Natural killer cell (primary cell): ENCODE measurements around the gene PRAMEF12. TPM values are rescaled to one million over a fixed set of nuclear protein-coding genes. Genes with fewer than 3 reads are reported as not detected.
"Not testable (repeated sequence)": the region's sequence is repeated elsewhere in the genome, so short reads cannot be mapped to it uniquely, and the experiment has no call there.

Source experiments
- ATAC-seq, 3 donors: fragments of 150-1000 bp in 2 of 3; fragments of 200-7000 bp in 1 of 3; cut with Tn5 transposase; 1 replicate in 1 of 3; 2 replicates in 2 of 3; pipeline ENCODE4 v1.10.0; 2021; ENCODE audit warnings: mild to moderate bottlenecking in 2 of 3, moderate library complexity in 2 of 3
- DNase-seq, 2 donors: peaks; one replicate each; pipeline versions ENCODE4 v3.0.0 to v3.0.0-alpha.2; 2013 to 2021; ENCODE audit warnings: mixed read lengths in 1 of 2
- H3K27ac ChIP-seq: one replicate; pipeline ENCODE4 v1.5.1; 2013; ENCODE audit warnings: mild to moderate bottlenecking, low read length
- H3K27me3 ChIP-seq: one replicate; pipeline ENCODE4 v1.6.1; 2013; ENCODE audit warnings: low read length; ENCODE audit not compliant: control insufficient read depth, insufficient read depth
- H3K36me3 ChIP-seq: one replicate; pipeline ENCODE4 v1.6.1; 2013; ENCODE audit warnings: low read length; ENCODE audit not compliant: control insufficient read depth, insufficient read depth
- H3K4me1 ChIP-seq: one replicate; pipeline ENCODE4 v1.6.1; 2013; ENCODE audit warnings: low read length; ENCODE audit not compliant: control insufficient read depth, insufficient read depth
- H3K4me3 ChIP-seq: one replicate; pipeline ENCODE4 v1.5.1; 2013; ENCODE audit warnings: low read length
- H3K9me3 ChIP-seq: one replicate; pipeline ENCODE4 v1.6.1; 2013; ENCODE audit warnings: low read length; ENCODE audit not compliant: control insufficient read depth, insufficient read depth
- H3K27ac Mint-ChIP-seq, 2 donors: one replicate each; pipeline ENCODE4 v1.8.0; 2022; ENCODE audit warnings: mild to moderate bottlenecking in 2 of 2, mixed read lengths in 2 of 2, moderate library complexity in 1 of 2
- H3K27me3 Mint-ChIP-seq, 2 donors: one replicate each; pipeline ENCODE4 v1.8.0; 2022; ENCODE audit warnings: low read depth in 2 of 2, mixed read lengths in 2 of 2
- H3K36me3 Mint-ChIP-seq: one replicate; pipeline ENCODE4 v1.8.0; 2022; ENCODE audit warnings: mixed read lengths
- H3K4me1 Mint-ChIP-seq, 2 donors: one replicate each; pipeline ENCODE4 v1.8.0; 2022; ENCODE audit warnings: mixed read lengths in 2 of 2
- H3K4me3 Mint-ChIP-seq: one replicate; pipeline ENCODE4 v1.8.0; 2022; ENCODE audit warnings: mild to moderate bottlenecking, moderate library complexity, mixed read lengths
- H3K9me3 Mint-ChIP-seq, 2 donors: one replicate each; pipeline ENCODE4 v1.8.0; 2022; ENCODE audit warnings: mixed read lengths in 2 of 2
- CTCF ChIP-seq: fragments of 200-600 bp; IDR thresholded peaks from one replicate; pipeline ENCODE4 v1.8.0; 2022; ENCODE audit warnings: antibody characterized with exemption
- WGBS: methylation state at CpG from one replicate; pipeline ENCODE4 v1.1.7; 2013; ENCODE audit warnings: missing lambda C conversion rate; ENCODE audit not compliant: insufficient coverage; 5-methylcytosine and 5-hydroxymethylcytosine counted together
- intact Hi-C: fragments of 100-400 bp; cut with micrococcal nuclease; formaldehyde crosslinking; loops from one replicate; pipeline ENCODE4 v1.14.2; 2022
- total RNA-seq, 4 donors: library from RNA; stranded (reverse); fragments of 120-200 nt in 1 of 4; gene quantifications; one replicate each; pipeline versions ENCODE4 v1.2.3 to v1.2.4, GENCODE V29; 2013 to 2022

PRAMEF12 gene
- total RNA-seq, 3 donors from 2014 or later (not counting 1 experiment from before 2014, with no cell fraction given): not detected

- H3K4me1 ChIP-seq: no peaks in the 10 kb centered on the region
- no peaks in the 10 kb centered on the region for H3K36me3 Mint-ChIP-seq
- H3K4me3 ChIP-seq: no peak overlapping the region
- no peak overlapping the region for H3K4me3 Mint-ChIP-seq
- H3K9me3 ChIP-seq: no peaks in the 10 kb centered on the region
- H3K4me1 Mint-ChIP-seq: no peaks in the 10 kb centered on the region
- H3K27me3 Mint-ChIP-seq: peaks cover 11 to 13% of the 10 kb centered on the region in 2 donors
- no peak for DNase-seq
- no peak overlapping the region for H3K27ac ChIP-seq
- H3K9me3 Mint-ChIP-seq: no peaks in the 10 kb centered on the region
- no peak for TF ChIP-seq CTCF
- no peak overlapping the region for H3K27ac Mint-ChIP-seq
- H3K27me3 ChIP-seq: no peaks in the 10 kb centered on the region
- no peaks in the 10 kb centered on the region for H3K36me3 ChIP-seq
- ATAC-seq: no peak
- intact Hi-C loops: no loop called here
- 71% methylated on average over 2 of the region's 2 CpGs for WGBS
These were observed 37.9 kb downstream of the PRAMEF12 start for GRCh38 chr1:12811409-12811784.

- H3K27ac ChIP-seq, DNase-seq, H3K9me3 Mint-ChIP-seq, H3K4me3 ChIP-seq, H3K4me1 Mint-ChIP-seq, H3K4me1 ChIP-seq, H3K9me3 ChIP-seq, ATAC-seq, intact Hi-C loops, H3K27me3 ChIP-seq, H3K4me3 Mint-ChIP-seq, H3K27ac Mint-ChIP-seq, H3K36me3 Mint-ChIP-seq, H3K36me3 ChIP-seq: not testable (repeated sequence)
- H3K27me3 Mint-ChIP-seq: peaks cover 8 to 13% of the 10 kb centered on the region in 2 donors
- 77% methylated on average over 6 of the region's 6 CpGs for WGBS
These were observed 45.5 kb downstream of the PRAMEF12 start for GRCh38 chr1:12819061-12819460.

Other genes with a start within 250 kb of the PRAMEF12 start
- gene DHRS3, start 155.5 kb upstream of the PRAMEF12 start, total RNA-seq: 100 to 1,000 TPM; 106 to 175 (median 153) TPM
- not detected for gene AADACL4, start 129.7 kb upstream of the PRAMEF12 start, total RNA-seq
- not detected for gene AADACL3, start 57.6 kb upstream of the PRAMEF12 start, total RNA-seq
- gene CFAP107, start 27.5 kb upstream of the PRAMEF12 start, total RNA-seq: not detected
- not detected for gene PRAMEF1, start 17.7 kb downstream of the PRAMEF12 start, total RNA-seq
- gene PRAMEF11, start 57.7 kb downstream of the PRAMEF12 start, total RNA-seq: not detected
- not detected for gene HNRNPCL1, start 75.0 kb downstream of the PRAMEF12 start, total RNA-seq
- gene PRAMEF2, start 83.3 kb downstream of the PRAMEF12 start, total RNA-seq: not detected
- not detected for gene PRAMEF4, start 112.5 kb downstream of the PRAMEF12 start, total RNA-seq
- not detected for gene PRAMEF10, start 124.5 kb downstream of the PRAMEF12 start, total RNA-seq
- not detected for gene PRAMEF7, start 142.9 kb downstream of the PRAMEF12 start, total RNA-seq
- gene PRAMEF6, start 173.8 kb downstream of the PRAMEF12 start, total RNA-seq: not detected